RWPE1 (cell line): ENCODE results near the gene RIOK1.

Experiments used
- CTCF ChIA-PET: fragments of 350-600 bp; sonication (Branson Sonifier 250); formaldehyde crosslinking; extraction: SDS; loops from one replicate; lab custom pipeline; 2021; lab: Yijun Ruan, JAX
- POLR2A ChIA-PET: fragments of 400-600 bp; formaldehyde crosslinking; extraction: SDS; loops from one replicate; lab custom pipeline; 2020; ENCODE audit warnings: antibody characterized with exemption; ENCODE audit not compliant: low non-redundant PET; lab: Yijun Ruan, JAX
- DNase-seq: peaks from one replicate; pipeline ENCODE4 v3.0.0; 2012; ENCODE audit warnings: low spot score
- H3K27ac ChIP-seq: fragments of 450-650 bp; 2 replicates; pipeline ENCODE4 v1.5.1; 2017
- CTCF ChIP-seq: fragments of 450-650 bp; conservative IDR thresholded peaks from 2 replicates; pipeline ENCODE4 v1.5.1; 2017; ENCODE audit warnings: low read depth, mild to moderate bottlenecking

The RIOK1 gene

DNA sequence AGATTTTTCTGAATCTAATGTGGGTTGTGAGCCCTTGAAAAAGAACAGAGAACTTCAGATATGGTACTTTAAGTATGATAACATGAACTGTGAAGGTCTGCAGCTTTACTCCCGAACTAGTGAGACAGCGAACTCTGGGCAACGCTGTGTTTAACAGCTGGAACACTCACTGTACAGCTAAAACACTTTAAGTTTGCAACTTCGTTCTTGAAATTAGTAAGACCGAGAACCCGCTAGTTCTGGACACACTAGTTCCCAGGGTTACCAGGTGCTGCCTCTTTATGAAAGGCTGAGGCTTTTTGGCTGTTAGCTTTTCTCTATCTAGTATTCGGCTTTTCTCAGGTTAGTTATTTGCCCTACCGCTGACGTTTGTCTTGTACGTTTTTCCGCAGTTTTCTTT, 52.9 kb downstream of the RIOK1 start:
- CTCF ChIA-PET, result interaction anchor here (0.5 kb wide), 1 partner anchor 184 kb away, joined by 3 read pairs; no protein-coding TSS in a partner anchor
- DNase-seq, result no peak
- TF ChIP-seq CTCF, result no peak
- POLR2A ChIA-PET, result no interaction called here
- no peak overlapping the region for H3K27ac ChIP-seq

GRCh38 chr6:7445101-7445500, 55.5 kb downstream of the RIOK1 start:
- H3K27ac ChIP-seq, result peak overlapping the region; percentile 96
- ChIA-PET POLR2A (no interaction called here), CTCF (interaction anchor here (1.2 kb wide), 1 partner anchor 20 kb away, joined by 4 read pairs; no protein-coding TSS in a partner anchor)
- no peak for TF ChIP-seq CTCF
- DNase-seq, result no peak

DNA sequence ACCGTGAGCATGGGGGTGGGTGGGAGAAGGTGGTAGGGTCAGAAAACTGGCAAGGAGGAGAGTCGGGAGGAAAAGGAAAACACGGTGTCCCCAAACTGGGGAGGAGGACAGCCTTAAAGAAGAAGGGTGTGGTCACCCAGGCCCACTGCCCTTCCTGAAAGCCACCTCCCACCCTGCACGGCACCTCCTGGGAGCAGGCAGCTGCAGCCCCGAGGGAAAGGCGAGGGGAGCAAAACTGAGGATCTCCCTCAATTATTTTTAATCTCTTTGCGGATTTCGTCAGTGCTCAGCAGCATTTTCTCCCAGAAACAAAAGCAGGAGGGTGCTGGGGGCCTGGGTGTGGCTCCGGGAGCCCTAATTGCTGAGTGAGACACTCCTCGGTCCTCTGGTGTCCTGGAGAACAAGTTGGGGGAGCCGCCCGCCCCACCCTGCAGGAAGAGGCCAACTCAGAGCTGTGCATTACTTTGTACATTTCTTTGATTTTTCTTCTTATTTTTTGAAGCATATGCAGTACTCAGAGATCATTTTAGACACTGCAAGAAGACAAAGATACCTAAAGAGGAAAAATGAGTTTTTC, 56.4 kb downstream of the RIOK1 start:
- CTCF ChIA-PET, result interaction anchor here (1.2 kb wide), 1 partner anchor 21 kb away, joined by 4 read pairs; no protein-coding TSS in a partner anchor
- peak overlapping the region; percentile 96 for H3K27ac ChIP-seq
- peak; percentile 43 for DNase-seq
- no peak for TF ChIP-seq CTCF
- POLR2A ChIA-PET, result no interaction called here

GRCh38 chr6:7446619-7447325, 57.2 kb downstream of the RIOK1 start:
- H3K27ac ChIP-seq, result peak overlapping the region; percentile 96
- CTCF ChIA-PET, result interaction anchor here (0.6 kb wide), 1 partner anchor 722 kb away, joined by 3 read pairs; no protein-coding TSS in a partner anchor
- peak; percentile 81 for DNase-seq
- POLR2A ChIA-PET, result interaction anchor here (0.6 kb wide), 1 partner anchor 33 kb away, joined by 3 read pairs; no protein-coding TSS in a partner anchor
- TF ChIP-seq CTCF, result no peak

- H3K27ac ChIP-seq, result peak overlapping the region; percentile 96
- POLR2A ChIA-PET, result no interaction called here
- DNase-seq, result no peak
- CTCF ChIA-PET, result interaction anchor here (0.6 to 0.9 kb wide), 4 partner anchors 10 to 163 kb away, joined by 3 to 7 read pairs (median 4); no protein-coding TSS in a partner anchor
- TF ChIP-seq CTCF, result no peak
Observed at GRCh38 chr6:7448232-7448631, 58.6 kb downstream of the RIOK1 start.

GRCh38 chr6:7449018-7449417, 59.4 kb downstream of the RIOK1 start:
- peak overlapping the region; percentile 96 for H3K27ac ChIP-seq
- ChIA-PET POLR2A (no interaction called here), CTCF (interaction anchor here (0.6 kb wide), 1 partner anchor 162 kb away, joined by 5 read pairs; no protein-coding TSS in a partner anchor)
- no peak for DNase-seq
- TF ChIP-seq CTCF, result no peak
